ENCODE measurements around the gene LEKR1. TPM values are rescaled to one million over a fixed set of nuclear protein-coding genes. Genes with fewer than 3 reads are reported as not detected.
A peak's percentile ranks its signal among the peaks of the same experiment; 100 is the strongest.

LEKR1 gene
- total and polyA plus RNA-seq, 9 of the 15 experiments (the other 6 are each of a cell fraction or from before 2014, with no cell fraction given), result 0.76 to 1.8 (median 1.2) TPM

GRCh38 chr3:156834962-156835535 is 8.9 kb downstream of the LEKR1 start:
- no TSS peak for BruUV-seq (replicated peaks)
- no peaks in the 10 kb centered on the region for H3K79me2 ChIP-seq (ENCODE audit: control insufficient read depth, insufficient read depth, low read length)
- H3K9me1 ChIP-seq (ENCODE audit: control insufficient read depth, insufficient read depth, low read length), result no peaks in the 10 kb centered on the region
- no peak overlapping the region for H3K4me2 ChIP-seq (ENCODE audit: insufficient read depth, low read length)
- H3K9me3 ChIP-seq (replicated peaks; ENCODE audit: control insufficient read depth, insufficient read depth, low read depth, low read length), result no peaks in the 10 kb centered on the region
- no peak overlapping the region for H2AFZ ChIP-seq (ENCODE audit: low read depth, low read length)
- no peak overlapping the region for H3K4me3 ChIP-seq
- ChIA-PET POLR2A (no interaction called here), CTCF (ENCODE audit: low intra/inter-chr PET ratio) (no interaction called here)
- H4K20me1 ChIP-seq (replicated peaks; ENCODE audit: control insufficient read depth, insufficient read depth, low read length), result no peaks in the 10 kb centered on the region
- FAIRE-seq, result no peak
- WGBS (ENCODE audit: insufficient coverage, low coverage, missing lambda C conversion rate), result 78% methylated on average over 5 of the region's 5 CpGs
- ATAC-seq, result no peak
- no peak for TF ChIP-seq SMARCC2 (IDR thresholded peaks at IDR 0.05; ENCODE audit: low read depth)
- TF ChIP-seq E2F5 (CRISPR knock-in tag; IDR thresholded peaks at IDR 0.05), result no peak
- TF ChIP-seq XRCC5 (IDR thresholded peaks at IDR 0.05; ENCODE audit: low read depth, low read length), result no peak
- TF ChIP-seq GABPB2 (CRISPR knock-in tag; conservative IDR thresholded peaks at IDR 0.05), result no peak
- no peak for TF ChIP-seq SAFB2 (IDR thresholded peaks at IDR 0.05; ENCODE audit: borderline replicate concordance, low read depth, low read length, severe bottlenecking)
- intact Hi-C loops (cut with micrococcal nuclease) (no loop called here), in situ Hi-C loops (cut with MboI) (no loop called here)
- H3K27me3 ChIP-seq (ENCODE audit: control insufficient read depth in 2 of 2, insufficient read depth in 2 of 2, low read length in 2 of 2), result no peaks in the 10 kb centered on the region
- no peak overlapping the region for H3K9ac ChIP-seq (ENCODE audit: insufficient read depth in 1 of 2, low read depth in 2 of 2, low read length in 2 of 2)
- H3K4me1 ChIP-seq (replicated peaks in 1 of 2; ENCODE audit: control insufficient read depth in 2 of 2, insufficient read depth in 2 of 2, low read length in 2 of 2), result no peaks in the 10 kb centered on the region; a peak in 1 of 5 replicates
- no peaks in the 10 kb centered on the region for H3K36me3 ChIP-seq (ENCODE audit: control insufficient read depth, insufficient read depth, low read length)
- no peak overlapping the region for H3K27ac ChIP-seq (ENCODE audit: extremely low read depth, low read depth, low read length)
- no peak for DNase-seq (ENCODE audit: extremely low read depth in 1 of 4, low spot score in 3 of 4)

GRCh38 chr3:156836701-156837100 is 10.5 kb downstream of the LEKR1 start:
- Histone ChIP-seq H3K4me2 (ENCODE audit: insufficient read depth, low read length) (no peak overlapping the region), H3K9ac (ENCODE audit: insufficient read depth in 1 of 2, low read depth in 2 of 2, low read length in 2 of 2) (no peak overlapping the region), H4K20me1 (replicated peaks; ENCODE audit: control insufficient read depth, insufficient read depth, low read length) (no peaks in the 10 kb centered on the region), H3K4me3 (no peak overlapping the region), H2AFZ (ENCODE audit: low read depth, low read length) (no peak overlapping the region), H3K27me3 (ENCODE audit: control insufficient read depth in 2 of 2, insufficient read depth in 2 of 2, low read length in 2 of 2) (no peaks in the 10 kb centered on the region), H3K79me2 (ENCODE audit: control insufficient read depth, insufficient read depth, low read length) (no peaks in the 10 kb centered on the region), H3K4me1 (replicated peaks in 1 of 2; ENCODE audit: control insufficient read depth in 2 of 2, insufficient read depth in 2 of 2, low read length in 2 of 2) (no peaks in the 10 kb centered on the region; a peak in 1 of 5 replicates), H3K9me3 (replicated peaks; ENCODE audit: control insufficient read depth, insufficient read depth, low read depth, low read length) (no peaks in the 10 kb centered on the region), H3K27ac (ENCODE audit: extremely low read depth, low read depth, low read length) (no peak overlapping the region), H3K36me3 (ENCODE audit: control insufficient read depth, insufficient read depth, low read length) (no peaks in the 10 kb centered on the region), H3K9me1 (ENCODE audit: control insufficient read depth, insufficient read depth, low read length) (no peaks in the 10 kb centered on the region)
- ChIA-PET CTCF (ENCODE audit: low intra/inter-chr PET ratio) (no interaction called here), POLR2A (interaction anchor here (1.0 kb wide), 1 partner anchor 10 kb away, joined by 5 read pairs; the partner anchor contains the start of gene LEKR1)
- DNase-seq (ENCODE audit: extremely low read depth in 1 of 4, low spot score in 3 of 4) (no peak), ATAC-seq (no peak), FAIRE-seq (peak; percentile 48)
- no TSS peak for BruUV-seq (replicated peaks)
- in situ Hi-C loops (cut with MboI) (no loop called here), intact Hi-C loops (cut with micrococcal nuclease) (no loop called here)
- no peak for TF ChIP-seq ZC3H11A (IDR thresholded peaks at IDR 0.05; ENCODE audit: low read depth, low read length)
- no peak for TF ChIP-seq NFXL1 (CRISPR knock-in tag; IDR thresholded peaks at IDR 0.05)
- TF ChIP-seq ESRRB (CRISPR knock-in tag; IDR thresholded peaks at IDR 0.05; ENCODE audit: borderline replicate concordance), result no peak
- no peak for TF ChIP-seq SIRT6 (IDR thresholded peaks at IDR 0.05; ENCODE audit: low read depth, low read length)
- TF ChIP-seq NFIC (IDR thresholded peaks at IDR 0.05), result no peak
- TF ChIP-seq ZBTB1 (CRISPR knock-in tag; IDR thresholded peaks at IDR 0.05; ENCODE audit: borderline replicate concordance, low read depth), result no peak
- TF ChIP-seq CBFA2T2 (conservative IDR thresholded peaks at IDR 0.05), result no peak
- TF ChIP-seq DIDO1 (tag; IDR thresholded peaks at IDR 0.05; ENCODE audit: low read depth), result no peak
- no peak for TF ChIP-seq CXXC5 (CRISPR knock-in tag; IDR thresholded peaks at IDR 0.05)
- TF ChIP-seq TFE3 (CRISPR knock-in tag; IDR thresholded peaks at IDR 0.05), result no peak
- no peak for TF ChIP-seq GTF2F1 (IDR thresholded peaks at IDR 0.05; ENCODE audit: low read depth, low read length)
- TF ChIP-seq HLTF (IDR thresholded peaks at IDR 0.05), result no peak

Measured in K562 (cell line).